DMS 273 treated with DMSO at 0.1 percent for 48 hours (cell line): ENCODE results near the gene CSNK2A2.

ENCODE experiments used
- DNase-seq: peaks from one replicate; lab custom pipeline; 2025; lab: John Stamatoyannopoulos, UW

Gene CSNK2A2

DNA sequence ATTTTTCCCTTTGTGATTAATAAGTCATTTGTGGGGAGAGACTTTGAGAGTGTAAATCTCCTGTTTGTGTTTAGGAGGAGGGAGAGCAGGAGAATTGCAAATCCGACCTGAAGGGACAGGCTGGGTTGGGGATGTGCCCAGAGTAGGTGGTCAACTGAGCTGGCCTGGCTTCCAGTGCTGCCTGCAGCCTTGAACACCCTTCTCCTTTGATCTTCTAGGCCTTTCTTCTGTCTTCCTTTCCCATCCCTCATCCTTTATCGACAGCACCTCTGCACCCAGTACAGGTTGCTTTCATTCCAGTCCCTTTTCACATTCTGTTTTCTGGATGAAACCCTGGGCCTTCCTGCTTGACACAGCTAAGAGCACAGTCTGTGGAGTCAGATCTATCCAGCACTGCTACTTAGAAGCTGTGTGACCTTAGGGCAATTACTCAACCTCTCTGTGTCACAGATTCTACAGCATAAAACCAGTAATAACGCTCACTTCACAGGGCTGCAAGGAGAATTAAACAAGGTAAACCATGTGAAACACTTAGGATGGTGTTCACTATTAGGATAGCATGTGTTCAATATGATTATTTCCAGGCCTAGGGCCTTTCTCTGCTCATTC lies 1.0 kb upstream of the CSNK2A2 start:
- DNase-seq, result no peak

DNA sequence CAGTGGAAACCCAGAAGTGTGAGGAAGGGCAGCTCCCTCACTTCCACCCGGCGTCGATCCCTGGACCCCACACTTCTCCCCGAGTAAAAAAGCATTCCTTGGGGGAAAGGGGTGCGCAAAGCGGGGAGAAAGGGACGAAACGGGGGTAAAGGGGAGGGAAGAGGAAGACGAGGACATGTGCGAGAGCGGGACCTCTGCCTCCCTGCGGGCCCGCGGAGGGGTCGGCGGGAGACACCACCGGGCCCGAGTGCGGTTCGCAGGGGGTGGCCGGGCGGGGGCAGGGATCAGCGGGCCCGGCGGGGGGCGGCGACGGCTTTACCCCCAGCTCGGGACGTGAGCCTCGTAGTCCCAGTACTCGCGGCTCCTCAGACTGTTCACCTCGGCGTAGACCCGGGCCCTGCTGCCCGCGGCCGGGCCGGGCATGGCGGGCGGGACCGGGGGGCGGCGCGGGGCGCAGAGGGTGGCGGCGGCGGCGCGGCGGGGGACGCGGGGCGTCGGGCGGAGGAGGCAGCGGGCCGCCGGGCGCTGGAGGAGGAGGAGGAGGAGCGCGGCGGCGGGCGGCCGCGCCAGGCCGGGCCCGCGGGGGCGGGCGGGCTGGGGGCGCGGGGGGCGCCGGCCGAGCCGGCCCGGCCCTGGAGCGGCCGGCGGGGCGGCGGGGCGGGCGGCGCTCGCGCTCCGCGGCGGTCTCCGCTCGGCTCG lies 443 bp downstream of the CSNK2A2 start:
- DNase-seq, result no peak

DNA sequence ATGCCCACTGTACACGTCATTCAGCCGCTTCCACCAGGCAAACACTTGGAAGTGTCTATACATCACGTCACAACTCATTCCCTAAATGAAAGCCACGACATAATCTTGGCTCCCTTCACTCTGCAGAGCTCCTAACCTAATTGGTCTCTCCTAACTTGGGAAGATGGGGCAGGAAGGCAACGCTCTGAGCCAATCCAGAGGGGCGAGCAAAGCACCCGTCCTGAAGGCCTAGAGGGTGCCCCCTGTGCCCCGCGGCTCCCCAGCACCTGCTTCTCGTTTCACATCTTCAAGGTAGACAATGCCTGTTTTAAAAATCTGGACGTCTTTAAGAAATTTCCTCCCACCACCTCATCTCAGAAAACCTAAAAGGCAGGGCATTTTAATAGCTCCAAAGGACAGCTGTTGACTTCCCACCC lies 1.0 kb downstream of the CSNK2A2 start:
- DNase-seq, result no peak

DNA sequence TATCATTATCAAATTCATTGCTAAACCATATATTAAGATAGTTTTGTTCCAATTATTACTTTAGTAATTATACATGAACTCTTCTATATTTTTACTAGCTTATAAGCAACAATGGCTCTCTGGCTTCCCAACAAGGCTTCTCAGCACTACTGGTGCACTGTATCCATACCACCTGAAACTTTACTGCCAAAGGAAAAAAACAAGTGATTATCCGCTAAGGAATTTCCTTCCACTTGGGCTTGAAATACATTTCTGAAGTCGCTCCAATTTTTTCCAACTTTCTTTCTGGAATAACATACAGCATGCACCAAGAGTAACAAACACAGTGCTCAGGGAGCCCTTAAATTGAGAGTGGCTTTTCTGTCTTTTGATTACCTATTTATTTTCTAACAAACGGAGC lies 2.1 kb downstream of the CSNK2A2 start:
- no peak for DNase-seq

DNA sequence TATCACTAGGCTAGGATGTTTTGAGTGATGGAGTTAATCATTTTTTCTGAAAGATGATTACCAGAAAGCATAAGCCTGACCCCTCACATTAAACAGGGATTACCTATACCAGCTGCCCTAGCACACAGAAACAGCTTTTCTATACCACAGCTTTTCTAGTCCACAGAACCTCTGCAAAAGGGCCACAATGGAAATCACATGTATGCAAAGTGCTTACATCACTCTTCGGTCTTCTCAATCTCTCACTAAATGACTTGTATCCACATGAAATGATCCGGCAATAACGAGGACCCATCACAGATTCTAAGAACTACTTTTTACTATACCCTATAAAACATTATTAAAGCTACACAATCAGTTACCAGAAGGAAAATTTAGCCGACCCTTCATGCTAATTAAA lies 2.6 kb downstream of the CSNK2A2 start:
- DNase-seq, result no peak

DNA sequence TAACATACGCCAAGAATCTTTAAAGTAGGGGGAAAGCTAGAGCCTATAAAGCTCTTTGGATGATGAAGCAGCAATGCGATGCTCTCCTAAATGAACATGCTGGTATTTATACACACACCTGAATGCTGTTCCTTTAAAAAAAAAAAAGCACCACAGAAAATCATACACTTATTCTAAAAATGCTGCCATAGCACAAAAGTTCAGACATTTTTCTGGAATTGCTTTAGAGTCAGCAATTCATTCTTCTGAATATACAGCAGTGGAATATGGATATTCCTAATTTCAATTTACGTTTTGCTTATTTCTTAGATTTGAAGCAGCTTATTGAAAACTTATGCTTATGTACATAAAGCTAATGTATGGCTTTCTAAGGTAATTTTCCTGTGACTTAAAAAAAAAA lies 3.1 kb downstream of the CSNK2A2 start:
- no peak for DNase-seq

DNA sequence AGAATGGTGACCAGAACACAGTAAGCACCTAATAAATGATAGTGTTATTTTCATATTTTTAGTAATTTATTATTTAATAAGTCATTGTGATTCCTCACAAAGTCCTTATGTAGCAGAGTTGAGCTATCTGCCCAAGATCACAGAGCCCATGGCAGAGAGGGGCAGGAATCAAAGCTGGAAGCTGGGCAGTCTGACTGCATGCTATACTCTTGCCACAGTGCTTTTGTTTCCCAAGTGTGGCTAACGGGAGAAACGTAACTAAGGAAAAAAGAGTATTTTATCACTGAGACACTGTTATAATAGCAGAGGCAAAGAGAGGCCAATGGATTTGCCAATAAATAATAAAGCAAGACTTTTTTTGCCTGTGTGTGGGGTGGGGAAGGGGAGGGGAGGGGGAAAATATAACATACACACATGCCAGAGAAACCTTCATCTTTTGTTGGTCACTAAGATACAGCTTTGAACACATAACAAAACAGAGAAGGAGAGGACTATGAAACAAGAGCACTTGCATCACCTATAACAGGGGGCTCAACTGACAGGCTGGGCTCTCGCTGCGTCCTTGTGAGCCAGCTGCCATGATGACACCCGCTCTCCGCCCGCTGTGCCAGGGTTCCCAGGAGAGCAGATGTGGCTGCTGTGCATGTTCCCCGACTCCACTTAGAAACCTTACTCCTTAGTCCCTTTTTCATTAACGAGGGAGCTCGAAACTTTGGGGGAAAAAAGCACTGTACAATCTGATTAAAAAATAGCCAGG lies 10.1 kb downstream of the CSNK2A2 start:
- no peak for DNase-seq

DNA sequence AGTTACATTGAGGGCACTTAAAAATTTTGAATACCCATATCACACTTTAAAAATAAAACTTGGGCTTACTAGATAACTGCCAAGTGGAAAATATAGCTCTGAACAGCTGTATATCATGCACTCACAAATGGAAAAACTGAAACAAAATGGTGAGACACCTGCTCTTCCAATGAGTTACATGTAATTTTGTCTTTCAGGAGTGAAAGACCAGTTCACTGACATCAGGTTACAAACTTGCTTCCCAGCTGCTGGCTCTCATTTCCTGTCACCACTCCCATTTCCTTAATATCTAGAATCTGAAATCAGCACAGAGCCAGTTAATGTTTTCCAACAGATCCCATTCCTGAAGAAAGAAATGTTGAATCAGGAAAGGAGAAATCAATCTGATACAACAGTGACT lies 10.8 kb downstream of the CSNK2A2 start:
- no peak for DNase-seq

DNA sequence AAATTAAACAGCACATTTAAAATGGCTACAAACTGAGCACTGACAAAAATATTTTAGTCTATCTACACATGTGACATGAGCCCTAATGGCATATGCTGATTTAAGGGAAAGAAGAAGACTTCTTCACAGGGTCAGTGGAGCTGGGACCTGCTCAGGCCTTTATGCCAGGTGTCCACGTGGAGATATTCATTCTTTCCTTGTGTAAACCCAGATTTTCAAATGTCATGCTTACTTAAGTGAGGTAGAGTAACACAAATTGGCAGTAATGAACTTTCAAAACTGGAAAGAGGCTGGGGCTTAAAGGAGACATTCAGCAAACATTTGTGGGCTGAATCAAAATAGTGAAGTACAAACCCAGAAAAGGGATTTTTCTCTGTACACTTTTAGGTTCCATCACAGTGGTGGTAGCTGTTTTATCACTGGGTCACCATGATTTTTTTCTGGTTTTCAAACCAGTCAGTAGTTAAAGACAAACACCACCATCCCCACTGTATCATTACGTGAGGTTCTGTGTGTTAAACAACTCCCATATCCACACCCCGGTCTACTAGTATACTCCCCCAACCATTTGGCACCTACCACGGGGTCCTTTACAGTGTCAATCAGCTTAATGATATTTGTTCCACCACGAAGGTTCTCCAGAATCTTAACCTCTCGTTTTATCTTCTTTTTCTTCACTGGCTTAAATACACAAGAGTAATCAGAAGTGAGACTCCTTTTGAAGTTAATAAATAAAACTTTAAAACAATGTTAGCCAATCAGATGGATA lies 11.5 kb downstream of the CSNK2A2 start:
- DNase-seq, result no peak

DNA sequence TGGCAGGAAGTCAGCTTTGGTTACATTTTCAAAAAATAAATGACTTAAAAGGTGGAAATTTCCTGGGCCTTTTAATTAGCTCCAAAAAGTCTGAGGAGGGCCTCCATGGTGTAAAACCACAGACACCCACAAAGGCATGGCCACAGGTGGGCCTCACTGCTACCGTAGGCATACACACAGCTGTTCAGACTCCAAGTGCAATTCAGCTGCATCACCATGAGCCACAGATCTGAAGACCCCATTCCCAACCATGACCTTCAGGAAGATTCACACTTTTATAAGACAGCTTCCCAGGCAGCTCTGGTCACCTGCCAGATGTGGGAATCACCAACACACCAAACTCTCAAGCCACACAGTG lies 20.6 kb downstream of the CSNK2A2 start:
- no peak for DNase-seq

DNA sequence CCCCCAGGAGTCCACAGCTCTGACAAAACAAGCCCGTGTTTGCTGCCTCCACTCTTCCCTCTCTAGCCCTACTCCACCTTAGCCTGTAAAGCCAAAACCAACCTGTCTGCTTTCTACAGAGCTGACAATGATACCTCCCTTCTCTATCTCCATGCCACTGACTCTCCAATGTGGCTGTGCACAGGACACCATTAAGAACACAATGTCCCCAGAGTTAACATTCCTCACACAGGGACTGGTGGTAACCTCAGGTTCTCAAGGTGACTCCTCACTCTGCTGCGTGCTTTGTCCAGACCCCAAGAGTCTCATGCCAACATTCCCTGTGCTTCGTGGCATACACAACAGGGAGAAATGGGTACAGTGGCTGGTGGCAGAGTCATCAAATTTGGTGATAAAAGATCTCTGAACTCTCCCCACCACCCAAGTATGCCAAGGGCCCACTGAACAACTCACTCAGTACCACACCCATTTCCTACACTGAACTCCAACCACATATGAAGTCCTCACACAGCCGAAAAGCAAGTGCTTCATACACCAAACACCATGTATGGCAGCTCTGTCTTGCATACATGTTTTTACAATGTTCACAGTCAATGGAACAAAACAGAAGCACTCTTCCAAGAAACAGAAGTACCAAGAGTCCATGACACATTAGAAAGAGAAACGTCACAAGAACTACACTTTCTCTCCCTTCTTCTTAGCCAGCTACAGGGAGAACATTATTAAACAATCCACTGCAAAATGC lies 21.1 kb downstream of the CSNK2A2 start:
- no peak for DNase-seq

DNA sequence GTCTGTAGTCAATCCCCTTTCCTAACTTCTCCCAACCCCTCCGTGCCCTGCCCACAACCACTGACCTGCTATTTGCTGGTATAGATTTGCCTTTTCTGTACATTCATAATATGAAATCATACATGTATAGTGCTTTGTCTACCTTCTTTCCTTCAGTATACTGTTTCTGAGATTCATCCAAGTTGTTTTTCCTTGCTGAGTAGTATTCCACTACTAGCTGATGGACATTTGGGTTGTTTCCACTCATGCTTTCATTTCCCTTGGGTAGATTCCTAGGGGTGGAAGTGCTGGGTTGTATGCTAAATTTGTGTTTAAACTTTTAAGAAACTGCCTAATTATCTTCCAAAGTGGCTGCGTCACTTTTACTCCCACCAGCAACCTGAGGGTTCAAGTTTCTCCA lies 27.7 kb downstream of the CSNK2A2 start:
- DNase-seq, result no peak

DNA sequence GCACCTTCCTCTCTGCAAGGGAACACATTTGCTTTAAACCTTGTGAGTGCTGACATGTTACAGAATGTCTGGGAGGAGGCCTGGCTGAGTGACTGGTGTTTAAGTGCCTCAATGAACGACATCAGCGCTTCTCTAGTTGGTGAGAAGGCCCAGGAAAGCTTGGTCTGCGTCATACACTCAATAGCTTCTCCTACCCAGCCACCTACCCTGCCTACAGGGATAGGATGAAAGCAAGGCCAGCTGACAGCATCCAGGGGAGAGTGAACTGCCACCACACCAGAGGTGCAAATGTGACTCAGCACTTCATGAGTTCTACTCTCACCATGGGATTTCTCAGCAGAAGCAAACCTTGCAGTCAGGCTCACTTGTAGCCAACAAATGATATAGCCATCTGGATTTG lies 37.1 kb downstream of the CSNK2A2 start:
- no peak for DNase-seq

DNA sequence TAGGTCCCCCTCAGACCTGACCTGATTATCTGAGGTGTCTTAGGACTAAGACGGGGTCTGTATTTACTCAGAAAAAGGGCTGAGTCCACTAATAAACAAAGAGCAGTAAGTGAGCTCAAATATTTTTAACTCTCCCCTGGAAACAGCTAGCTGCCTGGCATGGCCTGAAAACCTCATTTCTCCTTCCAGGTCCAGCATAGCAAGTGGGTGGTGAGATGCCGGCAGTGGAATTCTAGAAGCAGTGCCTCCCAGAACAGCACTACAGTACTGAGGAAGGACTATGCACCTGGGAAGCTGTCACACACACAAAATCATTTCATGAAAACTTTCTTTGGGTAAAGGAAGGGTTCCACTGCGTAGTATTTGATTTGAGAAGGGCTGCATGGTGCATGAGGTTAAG lies 39.2 kb downstream of the CSNK2A2 start:
- DNase-seq, result no peak

DNA sequence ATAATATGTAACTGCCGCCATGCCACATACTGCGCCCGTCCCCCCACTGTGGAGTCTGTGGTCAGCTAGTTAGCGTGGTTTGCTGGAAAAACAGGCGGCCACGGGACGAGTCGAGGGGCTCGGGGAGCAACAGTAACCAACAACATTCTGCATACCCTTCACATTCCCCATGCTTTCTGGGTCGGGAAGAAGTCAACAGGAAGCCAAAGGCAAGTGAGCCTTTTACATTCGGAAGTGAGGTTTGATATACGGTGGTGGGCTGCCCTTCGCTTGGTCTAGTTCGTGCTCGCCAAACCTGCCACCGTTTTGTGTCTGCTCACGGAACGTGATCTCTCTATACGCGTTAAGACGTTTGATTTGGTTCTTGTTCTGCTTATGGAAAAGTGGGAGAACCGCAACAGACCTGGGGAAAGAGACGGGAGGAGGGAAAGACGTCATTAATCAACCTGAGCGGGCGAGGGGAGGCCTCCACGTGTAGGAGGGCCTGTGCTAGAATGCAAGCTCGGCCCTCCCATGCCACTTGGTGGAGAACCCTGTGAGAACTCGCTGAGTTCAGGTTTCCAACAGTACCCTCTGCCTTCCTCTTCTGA lies 39.9 kb downstream of the CSNK2A2 start:
- no peak for DNase-seq

DNA sequence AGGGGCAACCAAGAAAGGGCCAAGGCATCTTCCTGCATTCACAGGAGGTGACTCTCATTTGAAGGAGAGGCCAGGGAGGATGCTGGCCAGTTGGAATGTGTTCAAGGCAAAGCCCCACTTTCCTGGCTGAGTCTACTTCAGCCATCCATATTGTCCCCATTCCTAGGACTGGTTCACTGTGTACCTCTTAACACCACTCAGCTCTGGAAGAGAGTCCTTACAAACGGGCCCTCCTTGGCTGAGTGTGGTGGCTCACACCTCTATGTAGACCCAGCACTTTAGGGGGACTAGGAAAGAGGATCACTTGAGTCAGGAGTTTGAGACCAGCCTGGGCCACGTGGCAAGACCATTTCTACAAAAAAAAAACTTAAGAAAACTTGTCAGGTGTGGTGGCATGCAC lies 40.7 kb downstream of the CSNK2A2 start:
- DNase-seq, result no peak

DNA sequence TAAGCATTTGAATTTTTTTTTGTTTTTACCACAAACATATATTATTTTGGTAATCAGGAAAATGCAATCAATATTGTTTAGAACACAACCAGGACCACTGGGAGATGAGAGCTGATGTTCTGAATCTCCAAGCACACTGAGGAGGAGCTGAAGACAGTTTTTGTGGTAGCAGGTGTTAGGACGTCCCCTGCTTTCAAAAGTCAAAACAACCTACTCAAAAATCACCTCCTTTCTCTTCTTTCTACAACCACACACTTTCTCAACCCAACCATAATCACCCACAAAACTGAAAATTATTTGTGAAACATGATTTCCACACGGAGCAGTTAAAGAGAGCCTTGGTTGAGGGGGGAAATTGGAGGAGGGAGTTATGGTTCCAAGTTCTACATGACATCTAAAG lies 42.1 kb downstream of the CSNK2A2 start:
- no peak for DNase-seq

DNA sequence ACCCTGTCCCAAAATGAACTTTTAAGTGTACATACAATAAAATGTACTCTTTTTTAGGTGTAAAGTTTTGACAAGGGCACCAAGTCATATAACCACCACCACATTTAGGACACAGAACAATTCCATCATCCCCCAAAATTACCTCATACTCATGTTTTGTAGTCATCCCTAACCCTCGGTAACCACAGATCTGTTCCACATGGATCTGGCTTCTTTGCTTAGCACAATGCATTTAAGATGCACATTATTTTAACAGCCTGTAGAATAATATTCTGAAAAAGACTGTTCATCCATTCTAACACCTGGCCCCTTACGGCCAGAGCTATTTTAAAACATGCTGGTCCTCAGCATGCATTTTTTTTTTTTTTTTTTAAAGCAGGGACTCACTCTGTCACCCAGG lies 43.6 kb downstream of the CSNK2A2 start:
- no peak for DNase-seq

DNA sequence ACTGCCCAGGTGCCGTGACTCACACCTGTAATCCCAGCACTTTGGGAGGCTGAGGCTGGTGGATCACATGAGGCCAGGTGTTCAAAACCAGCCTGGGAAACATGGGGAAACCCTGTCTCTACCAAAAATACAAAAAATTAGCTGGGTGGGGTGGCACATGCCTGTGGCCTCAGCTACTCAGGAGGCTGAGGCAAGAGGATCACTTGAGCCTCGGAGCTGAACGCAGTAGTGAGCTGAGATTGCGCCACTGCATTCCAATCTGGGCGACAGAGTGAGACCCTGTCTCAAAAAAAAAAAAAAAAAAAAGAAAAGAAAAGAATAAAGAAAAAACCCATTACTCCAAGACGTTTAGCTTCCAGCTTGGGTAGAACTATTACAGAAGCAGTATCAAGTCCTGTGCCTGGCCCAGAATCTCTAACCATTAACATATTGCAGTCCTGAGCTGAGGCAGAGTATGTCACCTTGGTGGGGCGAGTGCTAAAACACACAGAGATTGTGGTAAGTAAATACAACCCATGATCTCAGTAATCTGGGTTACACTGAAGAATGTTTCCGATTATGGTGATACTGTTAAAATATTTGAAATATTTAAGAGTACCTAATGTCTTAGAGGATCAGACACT lies 45.5 kb downstream of the CSNK2A2 start:
- DNase-seq, result no peak

DNA sequence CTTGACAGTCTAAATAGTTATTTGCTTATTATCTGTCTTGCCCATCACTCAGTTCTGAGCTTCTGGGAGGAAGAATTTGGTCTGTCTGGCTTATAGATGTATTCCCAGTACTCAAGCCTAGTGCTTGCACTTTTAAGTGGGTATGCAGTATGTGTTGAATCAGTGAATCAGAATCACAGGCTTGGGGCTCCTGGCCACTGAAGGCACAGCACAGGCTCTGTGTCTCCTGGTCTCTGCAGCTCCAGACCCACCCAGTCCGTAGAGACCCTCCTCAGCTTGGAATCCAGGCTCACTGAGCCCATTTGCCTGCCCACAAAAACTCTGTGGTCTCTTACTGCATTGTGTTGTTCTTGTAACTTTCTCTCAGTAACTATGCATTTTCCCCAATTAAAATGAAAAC lies 49.4 kb downstream of the CSNK2A2 start:
- no peak for DNase-seq

DNA sequence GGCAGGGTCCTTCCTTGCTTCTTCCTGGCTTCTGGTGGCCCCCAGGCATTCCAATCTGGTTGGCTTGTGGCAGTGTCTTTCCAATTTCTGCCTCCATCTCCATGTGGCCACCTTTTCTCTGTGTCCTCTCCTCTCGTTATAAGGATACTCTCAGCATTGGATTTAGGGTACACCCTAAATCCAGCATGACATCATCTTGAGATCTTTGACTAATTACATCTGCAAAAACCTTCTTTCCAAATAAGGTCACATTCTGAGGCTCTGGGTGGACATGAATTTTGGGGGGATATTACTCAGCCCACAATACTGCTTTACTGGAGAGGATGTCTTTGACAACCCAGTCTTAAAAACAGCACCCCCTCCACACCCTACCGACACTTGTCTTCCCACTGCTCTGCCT lies 49.8 kb downstream of the CSNK2A2 start:
- DNase-seq, result no peak
